ENCODE data around the gene ALG9.

- TF ChIP-seq, protein P1, sequence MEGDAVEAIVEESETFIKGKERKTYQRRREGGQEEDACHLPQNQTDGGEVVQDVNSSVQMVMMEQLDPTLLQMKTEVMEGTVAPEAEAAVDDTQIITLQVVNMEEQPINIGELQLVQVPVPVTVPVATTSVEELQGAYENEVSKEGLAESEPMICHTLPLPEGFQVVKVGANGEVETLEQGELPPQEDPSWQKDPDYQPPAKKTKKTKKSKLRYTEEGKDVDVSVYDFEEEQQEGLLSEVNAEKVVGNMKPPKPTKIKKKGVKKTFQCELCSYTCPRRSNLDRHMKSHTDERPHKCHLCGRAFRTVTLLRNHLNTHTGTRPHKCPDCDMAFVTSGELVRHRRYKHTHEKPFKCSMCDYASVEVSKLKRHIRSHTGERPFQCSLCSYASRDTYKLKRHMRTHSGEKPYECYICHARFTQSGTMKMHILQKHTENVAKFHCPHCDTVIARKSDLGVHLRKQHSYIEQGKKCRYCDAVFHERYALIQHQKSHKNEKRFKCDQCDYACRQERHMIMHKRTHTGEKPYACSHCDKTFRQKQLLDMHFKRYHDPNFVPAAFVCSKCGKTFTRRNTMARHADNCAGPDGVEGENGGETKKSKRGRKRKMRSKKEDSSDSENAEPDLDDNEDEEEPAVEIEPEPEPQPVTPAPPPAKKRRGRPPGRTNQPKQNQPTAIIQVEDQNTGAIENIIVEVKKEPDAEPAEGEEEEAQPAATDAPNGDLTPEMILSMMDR (IDR thresholded peaks at IDR 0.05; ENCODE audit: insufficient read depth, low read length): no peak
- no peak for TF ChIP-seq POLR2AphosphoS5 (IDR thresholded peaks at IDR 0.05; ENCODE audit: low read depth)
Observed at GRCh38 chr11:111814557-111815320, 56.6 kb downstream of the ALG9 start.

All from HL-60 (cell line).